Measurements from ENCODE around the gene ATP8A2. TPM values are rescaled to one million over a fixed set of nuclear protein-coding genes. Genes with fewer than 3 reads are reported as not detected.

Gene ATP8A2
- polyA plus RNA-seq, 3 donors from 2014 or later, result 0.20 to 0.38 TPM; not detected in 1

GRCh38 chr13:25733696-25734435, 362.1 kb downstream of the ATP8A2 start:
- no peaks in the 10 kb centered on the region for H3K36me3 Mint-ChIP-seq
- H3K4me3 Mint-ChIP-seq, result no peak overlapping the region
- H3K27me3 Mint-ChIP-seq (ENCODE audit: low read depth in 3 of 3), result peaks cover 7 to 8% (median 8%) of the 10 kb centered on the region in 3 donors
- no peak for DNase-seq
- H3K4me1 Mint-ChIP-seq, result peaks cover 27 to 33% of the 10 kb centered on the region in 2 donors
- H3K9me3 Mint-ChIP-seq, result no peaks in the 10 kb centered on the region
- H3K27ac Mint-ChIP-seq, result peak overlapping the region in 1 of 6 donors; percentile 41

GRCh38 chr13:25738342-25739196, 366.8 kb downstream of the ATP8A2 start:
- H3K4me3 Mint-ChIP-seq, result peak overlapping the region; percentile 52 to 85 (median 72)
- H3K9me3 Mint-ChIP-seq, result no peaks in the 10 kb centered on the region
- H3K36me3 Mint-ChIP-seq, result no peaks in the 10 kb centered on the region
- peak; percentile 70 to 78 (median 77) for DNase-seq
- peak overlapping the region; percentile 86 to 98 (median 88) for H3K27ac Mint-ChIP-seq
- peaks cover 3 to 10% (median 8%) of the 10 kb centered on the region in 3 donors for H3K27me3 Mint-ChIP-seq (ENCODE audit: low read depth in 3 of 3)
- H3K4me1 Mint-ChIP-seq, result peaks cover 35 to 39% of the 10 kb centered on the region in 2 donors

- Mint-ChIP-seq H3K27me3 (ENCODE audit: low read depth in 3 of 3) (peaks cover 3 to 10% (median 8%) of the 10 kb centered on the region in 3 donors), H3K4me3 (peak overlapping the region in 2 of 5 donors; percentile 6 to 77), H3K27ac (peak overlapping the region in 5 of 6 donors; percentile 46 to 94 (median 87)), H3K36me3 (no peaks in the 10 kb centered on the region), H3K9me3 (no peaks in the 10 kb centered on the region), H3K4me1 (peaks cover 35 to 36% of the 10 kb centered on the region in 2 donors)
- no peak for DNase-seq
Observed at GRCh38 chr13:25739376-25739775, 367.6 kb downstream of the ATP8A2 start.

GRCh38 chr13:25741796-25742195, 370.0 kb downstream of the ATP8A2 start:
- H3K27me3 Mint-ChIP-seq (ENCODE audit: low read depth in 3 of 3), result peaks cover 3 to 8% (median 7%) of the 10 kb centered on the region in 3 donors
- DNase-seq, result no peak
- H3K4me3 Mint-ChIP-seq, result no peak overlapping the region
- H3K36me3 Mint-ChIP-seq, result no peaks in the 10 kb centered on the region
- no peak overlapping the region for H3K27ac Mint-ChIP-seq
- peaks cover 25 to 26% of the 10 kb centered on the region in 2 donors for H3K4me1 Mint-ChIP-seq
- H3K9me3 Mint-ChIP-seq, result no peaks in the 10 kb centered on the region

GRCh38 chr13:25742220-25742619, 370.4 kb downstream of the ATP8A2 start:
- Mint-ChIP-seq H3K9me3 (no peaks in the 10 kb centered on the region), H3K36me3 (no peaks in the 10 kb centered on the region), H3K4me3 (no peak overlapping the region), H3K27ac (no peak overlapping the region), H3K27me3 (ENCODE audit: low read depth in 3 of 3) (peaks cover 3 to 8% (median 7%) of the 10 kb centered on the region in 3 donors), H3K4me1 (peaks cover 22% of the 10 kb centered on the region in 2 donors)
- no peak for DNase-seq

- DNase-seq, result no peak
- no peaks in the 10 kb centered on the region for H3K36me3 Mint-ChIP-seq
- H3K9me3 Mint-ChIP-seq, result no peaks in the 10 kb centered on the region
- H3K27me3 Mint-ChIP-seq (ENCODE audit: low read depth in 3 of 3), result peaks cover 0 to 3% (median under 1%) of the 10 kb centered on the region in 3 donors
- H3K4me1 Mint-ChIP-seq, result peaks cover 11 to 13% of the 10 kb centered on the region in 2 donors
- no peak overlapping the region for H3K4me3 Mint-ChIP-seq
- H3K27ac Mint-ChIP-seq, result no peak overlapping the region
Observed at GRCh38 chr13:25743421-25743820, 371.6 kb downstream of the ATP8A2 start.

- Mint-ChIP-seq H3K9me3 (no peaks in the 10 kb centered on the region), H3K4me3 (no peak overlapping the region), H3K36me3 (peaks cover 0 to 5% (median 0%) of the 10 kb centered on the region in 3 donors), H3K27me3 (ENCODE audit: low read depth in 3 of 3) (peaks cover 0 to 6% (median 4%) of the 10 kb centered on the region in 3 donors), H3K4me1 (peaks cover 4 to 5% of the 10 kb centered on the region in 2 donors), H3K27ac (no peak overlapping the region)
- no peak for DNase-seq
Observed at GRCh38 chr13:25744178-25744577, 372.4 kb downstream of the ATP8A2 start.

GRCh38 chr13:25746131-25746530, 374.4 kb downstream of the ATP8A2 start:
- no peak overlapping the region for H3K4me3 Mint-ChIP-seq
- H3K9me3 Mint-ChIP-seq, result no peaks in the 10 kb centered on the region

GRCh38 chr13:25752957-25753551, 381.3 kb downstream of the ATP8A2 start:
- Mint-ChIP-seq H3K27ac (peak overlapping the region in 5 of 6 donors; percentile 36 to 68 (median 64)), H3K4me3 (peak overlapping the region; percentile 52 to 84 (median 74)), H3K4me1 (peaks cover 27 to 32% of the 10 kb centered on the region in 2 donors), H3K36me3 (peaks cover 0 to 9% (median 0%) of the 10 kb centered on the region in 3 donors), H3K27me3 (ENCODE audit: low read depth in 3 of 3) (peaks cover 0 to 10% (median 4%) of the 10 kb centered on the region in 3 donors), H3K9me3 (no peaks in the 10 kb centered on the region)
- peak; percentile 47 to 56 (median 50) for DNase-seq

More at GRCh38 chr13:25746131-25746530, 374.4 kb downstream of the ATP8A2 start:
- Mint-ChIP-seq H3K4me1 (no peaks in the 10 kb centered on the region), H3K27me3 (ENCODE audit: low read depth in 3 of 3) (peaks cover 0 to 7% (median 6%) of the 10 kb centered on the region in 3 donors), H3K36me3 (peaks cover 0 to 6% (median 0%) of the 10 kb centered on the region in 3 donors), H3K27ac (no peak overlapping the region)
- DNase-seq, result no peak

GRCh38 chr13:25753976-25754375, 382.2 kb downstream of the ATP8A2 start:
- Mint-ChIP-seq H3K9me3 (no peaks in the 10 kb centered on the region), H3K4me3 (peak overlapping the region; percentile 52 to 84 (median 72)), H3K4me1 (peaks cover 27 to 32% of the 10 kb centered on the region in 2 donors), H3K27me3 (ENCODE audit: low read depth in 3 of 3) (peaks cover 0 to 9% (median 2%) of the 10 kb centered on the region in 3 donors), H3K27ac (no peak overlapping the region), H3K36me3 (peaks cover 0 to 6% (median 0%) of the 10 kb centered on the region in 3 donors)
- no peak for DNase-seq

GRCh38 chr13:25756251-25756650, 384.5 kb downstream of the ATP8A2 start:
- peaks cover 0 to 3% (median 0%) of the 10 kb centered on the region in 3 donors for H3K36me3 Mint-ChIP-seq
- DNase-seq, result no peak
- H3K4me1 Mint-ChIP-seq, result peaks cover 27 to 32% of the 10 kb centered on the region in 2 donors
- H3K4me3 Mint-ChIP-seq, result no peak overlapping the region
- H3K27ac Mint-ChIP-seq, result no peak overlapping the region
- peaks cover 0 to 3% (median 0%) of the 10 kb centered on the region in 3 donors for H3K27me3 Mint-ChIP-seq (ENCODE audit: low read depth in 3 of 3)
- H3K9me3 Mint-ChIP-seq, result no peaks in the 10 kb centered on the region

- no peak overlapping the region for H3K4me3 Mint-ChIP-seq
- no peak for DNase-seq
- no peaks in the 10 kb centered on the region for H3K9me3 Mint-ChIP-seq
- H3K36me3 Mint-ChIP-seq, result peaks cover 0 to 3% (median 0%) of the 10 kb centered on the region in 3 donors
- H3K27me3 Mint-ChIP-seq (ENCODE audit: low read depth in 3 of 3), result peaks cover 0 to 3% (median 0%) of the 10 kb centered on the region in 3 donors
- H3K27ac Mint-ChIP-seq, result peak overlapping the region in 1 of 6 donors; percentile 15
- peaks cover 27 to 32% of the 10 kb centered on the region in 2 donors for H3K4me1 Mint-ChIP-seq
Observed at GRCh38 chr13:25756912-25757311, 385.1 kb downstream of the ATP8A2 start.

GRCh38 chr13:25761041-25761440, 389.3 kb downstream of the ATP8A2 start:
- no peak for DNase-seq
- H3K4me1 Mint-ChIP-seq, result peaks cover 0 to 7% of the 10 kb centered on the region in 2 donors
- no peak overlapping the region for H3K4me3 Mint-ChIP-seq
- H3K27ac Mint-ChIP-seq, result no peak overlapping the region
- H3K9me3 Mint-ChIP-seq, result no peaks in the 10 kb centered on the region
- H3K36me3 Mint-ChIP-seq, result peaks cover 0 to 4% (median 0%) of the 10 kb centered on the region in 3 donors
- H3K27me3 Mint-ChIP-seq (ENCODE audit: low read depth in 3 of 3), result peaks cover 0 to 5% (median 3%) of the 10 kb centered on the region in 3 donors

Data from immature natural killer cell (primary cell).